PC-9 (cell line): ENCODE data around the gene NGF. TPM values are rescaled to one million over a fixed set of nuclear protein-coding genes. Genes with fewer than 3 reads are reported as not detected.

Experiments used
- BruUV-seq: library from RNA; stranded (reverse); fragments of 400-500 nt; replicated peaks from 2 replicates; lab custom pipeline; 2021; lab: Mats Ljungman, UMichigan
- CTCF ChIA-PET: fragments of 300-600 bp; sonication (Branson Sonifier 250); formaldehyde crosslinking; loops from one replicate; lab custom pipeline; 2022; ENCODE audit warnings: antibody characterized with exemption; lab: Charles Lee
- POLR2A ChIA-PET: fragments of 300-600 bp; sonication (Branson Sonifier 250); formaldehyde crosslinking; loops from one replicate; lab custom pipeline; 2022; ENCODE audit warnings: antibody characterized with exemption; ENCODE audit not compliant: unreplicated experiment; lab: Charles Lee
- DNase-seq, 2 experiments: peaks; one replicate each; pipeline versions ENCODE4 v3.0.0 to v3.0.0-alpha.2; 2015 to 2022; ENCODE audit warnings: mixed read lengths in 1 of 2
- H2AFZ ChIP-seq: fragments of 200-600 bp; sonication (generic); 2 replicates; pipeline ENCODE4 v1.8.1; 2017; ENCODE audit warnings: antibody characterized with exemption
- H3F3A ChIP-seq: fragments of 200-600 bp; sonication (generic); 2 replicates; pipeline ENCODE4 v1.8.1; 2017; ENCODE audit warnings: antibody characterized with exemption, mild to moderate bottlenecking, low read depth; ENCODE audit not compliant: insufficient read depth
- H3K27ac ChIP-seq: fragments of 200-600 bp; sonication (generic); 2 replicates; pipeline ENCODE4 v1.6.1; 2016; ENCODE audit warnings: mixed run types
- H3K27me3 ChIP-seq: fragments of 200-600 bp; sonication (generic); 2 replicates; pipeline ENCODE4 v1.6.1; 2016; ENCODE audit warnings: low read depth, mixed run types; ENCODE audit not compliant: insufficient read depth
- H3K36me3 ChIP-seq: fragments of 200-600 bp; sonication (generic); 2 replicates; pipeline ENCODE4 v1.6.1; 2016; ENCODE audit warnings: low read depth, mixed run types
- H3K4me1 ChIP-seq: fragments of 200-600 bp; sonication (generic); replicated peaks from 2 replicates; pipeline ENCODE4 v1.6.1; 2016; ENCODE audit warnings: mixed run types; ENCODE audit not compliant: insufficient read depth
- H3K4me2 ChIP-seq: fragments of 200-600 bp; sonication (generic); 2 replicates; pipeline ENCODE4 v1.6.1; 2017; ENCODE audit warnings: mixed run types
- H3K4me3 ChIP-seq: fragments of 200-600 bp; sonication (generic); 2 replicates; pipeline ENCODE4 v1.6.1; 2016; ENCODE audit warnings: mixed run types
- H3K79me2 ChIP-seq: fragments of 200-600 bp; sonication (generic); 2 replicates; pipeline ENCODE4 v1.6.1; 2017; ENCODE audit warnings: low read depth, mixed run types
- H3K9me2 ChIP-seq: fragments of 200-600 bp; sonication (generic); 2 replicates; pipeline ENCODE4 v1.8.1; 2017; ENCODE audit warnings: mild to moderate bottlenecking; ENCODE audit not compliant: insufficient read depth
- H3K9me3 ChIP-seq: fragments of 200-600 bp; sonication (generic); 2 replicates; pipeline ENCODE4 v1.8.1; 2016; ENCODE audit warnings: low read depth; ENCODE audit not compliant: insufficient read depth
- H4K20me1 ChIP-seq: fragments of 200-600 bp; sonication (generic); 2 replicates; pipeline ENCODE4 v1.8.1; 2017; ENCODE audit not compliant: insufficient read depth
- CTCF ChIP-seq: fragments of 200-600 bp; sonication (generic); conservative IDR thresholded peaks from 2 replicates; pipeline ENCODE4 v1.6.1; 2017; ENCODE audit warnings: mixed run types, antibody characterized with exemption, mild to moderate bottlenecking, moderate library complexity
- EZH2 ChIP-seq: fragments of 200-600 bp; sonication (generic); IDR thresholded peaks from 2 replicates; pipeline ENCODE4 v1.8.0; 2017; ENCODE audit warnings: antibody characterized with exemption, low read depth
- intact Hi-C: fragments of 100-400 bp; cut with micrococcal nuclease; formaldehyde crosslinking; loops from one replicate; pipeline ENCODE4 v1.10.0; 2022; ENCODE audit not compliant: unreplicated experiment
- total RNA-seq: library from RNA; stranded (reverse); gene quantifications from 2 replicates; pipeline ENCODE4 v1.2.3, GENCODE V29; 2021

Gene NGF
- total RNA-seq, 1 experiment from 2014 or later = 5.5 TPM

GRCh38 chr1:115275216-115275615 lies 62.8 kb downstream of the NGF start:
- intact Hi-C loops = loop anchor here (1.0 kb wide), 1 partner anchor 188 kb away; no protein-coding TSS in a partner anchor
- ChIA-PET CTCF (interaction anchor here (0.7 to 1.4 kb wide), 4 partner anchors 36 to 194 kb away, joined by 3 to 5 read pairs (median 4); no protein-coding TSS in a partner anchor), POLR2A (no interaction called here)
- Histone ChIP-seq H3K36me3 (no peaks in the 10 kb centered on the region), H3K4me3 (no peak overlapping the region), H3K9me2 (no peaks in the 10 kb centered on the region), H3K4me1 (no peaks in the 10 kb centered on the region), H4K20me1 (no peaks in the 10 kb centered on the region), H3K79me2 (no peaks in the 10 kb centered on the region), H2AFZ (no peak overlapping the region), H3F3A (no peaks in the 10 kb centered on the region), H3K4me2 (no peak overlapping the region), H3K9me3 (peaks cover 21% of the 10 kb centered on the region), H3K27me3 (no peaks in the 10 kb centered on the region), H3K27ac (no peak overlapping the region)
- TF ChIP-seq CTCF (peak; percentile 74), EZH2 (no peak)
- no peak for DNase-seq
- no TSS peak for BruUV-seq

DNA sequence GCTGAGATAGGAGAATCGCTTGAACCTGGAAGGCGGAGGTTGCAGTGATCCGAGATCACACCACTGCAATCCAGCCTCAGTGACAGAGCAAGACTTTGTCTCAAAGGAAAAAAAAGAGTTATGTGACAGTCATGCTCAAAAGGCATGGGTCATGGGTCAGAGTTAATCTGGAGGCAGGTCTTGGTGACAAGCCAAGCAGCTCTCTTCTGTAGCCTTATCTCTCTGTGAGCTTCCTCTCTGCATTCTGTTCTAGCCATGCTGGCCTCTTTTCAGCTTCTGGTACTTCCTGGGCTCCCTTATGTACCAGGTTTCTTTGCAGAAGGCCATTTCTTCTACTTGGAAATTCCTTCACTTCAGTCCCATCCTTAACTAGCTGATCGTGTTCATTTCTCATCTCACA lies 63.6 kb downstream of the NGF start:
- Histone ChIP-seq H3F3A (no peaks in the 10 kb centered on the region), H3K4me2 (no peak overlapping the region), H3K79me2 (no peaks in the 10 kb centered on the region), H3K9me3 (peaks cover 21% of the 10 kb centered on the region), H3K9me2 (no peaks in the 10 kb centered on the region), H3K27me3 (no peaks in the 10 kb centered on the region), H4K20me1 (no peaks in the 10 kb centered on the region), H3K27ac (no peak overlapping the region), H3K4me3 (no peak overlapping the region), H2AFZ (no peak overlapping the region), H3K4me1 (no peaks in the 10 kb centered on the region), H3K36me3 (no peaks in the 10 kb centered on the region)
- TF ChIP-seq EZH2 (no peak), CTCF (no peak)
- intact Hi-C loops = no loop called here
- ChIA-PET CTCF (interaction anchor here (1.3 kb wide), 1 partner anchor 189 kb away, joined by 4 read pairs; no protein-coding TSS in a partner anchor), POLR2A (no interaction called here)
- BruUV-seq = no TSS peak
- no peak for DNase-seq

DNA sequence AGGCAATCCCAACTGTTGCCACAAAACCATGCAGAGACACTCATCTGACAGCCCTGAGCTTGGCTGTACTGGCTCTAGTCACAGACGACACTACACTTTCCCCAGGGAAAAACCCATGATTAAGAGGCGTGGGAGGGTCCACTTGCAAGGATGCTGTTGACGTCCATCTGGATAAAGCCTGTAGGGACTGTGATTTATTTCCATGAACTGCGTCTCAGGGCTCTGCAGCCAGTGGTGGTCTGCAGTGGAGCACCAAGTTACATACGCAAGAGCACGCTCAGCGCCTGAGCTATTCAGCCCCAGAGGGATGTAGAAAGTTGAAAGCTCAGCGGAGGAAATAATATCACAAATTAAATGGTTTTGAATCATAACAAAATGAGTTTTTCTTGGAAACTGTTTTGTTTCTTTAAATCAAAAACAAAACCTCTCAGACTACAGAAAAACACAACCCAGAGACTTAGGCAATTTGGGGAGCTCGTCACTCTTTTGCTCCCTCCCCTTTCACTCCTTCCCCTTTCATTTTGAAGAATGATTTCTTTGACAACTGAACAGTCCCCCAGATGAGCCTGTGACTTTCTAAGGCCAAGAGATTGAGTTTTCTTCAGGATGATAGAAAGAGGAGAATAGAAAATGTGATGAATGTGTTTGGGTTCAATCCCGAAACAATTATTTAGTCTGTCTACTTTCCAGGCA lies 71.2 kb downstream of the NGF start:
- Histone ChIP-seq H3K9me2 (no peaks in the 10 kb centered on the region), H2AFZ (no peak overlapping the region), H3K4me2 (no peak overlapping the region), H3K79me2 (no peaks in the 10 kb centered on the region), H3F3A (no peaks in the 10 kb centered on the region), H3K27me3 (no peaks in the 10 kb centered on the region), H3K36me3 (no peaks in the 10 kb centered on the region), H3K4me1 (no peaks in the 10 kb centered on the region), H4K20me1 (no peaks in the 10 kb centered on the region), H3K9me3 (no peaks in the 10 kb centered on the region), H3K27ac (no peak overlapping the region), H3K4me3 (no peak overlapping the region)
- CTCF ChIA-PET = no interaction called here
- TF ChIP-seq CTCF = no peak
- TF ChIP-seq EZH2 = no peak
- no peak for DNase-seq
- no TSS peak for BruUV-seq
- intact Hi-C loops = no loop called here
- POLR2A ChIA-PET = no interaction called here
